ENCODE results near the gene OR9G4. TPM values are rescaled to one million over a fixed set of nuclear protein-coding genes. Genes with fewer than 3 reads are reported as not detected.

Gene OR9G4
- total and polyA plus RNA-seq, 4 donors = not detected

DNA sequence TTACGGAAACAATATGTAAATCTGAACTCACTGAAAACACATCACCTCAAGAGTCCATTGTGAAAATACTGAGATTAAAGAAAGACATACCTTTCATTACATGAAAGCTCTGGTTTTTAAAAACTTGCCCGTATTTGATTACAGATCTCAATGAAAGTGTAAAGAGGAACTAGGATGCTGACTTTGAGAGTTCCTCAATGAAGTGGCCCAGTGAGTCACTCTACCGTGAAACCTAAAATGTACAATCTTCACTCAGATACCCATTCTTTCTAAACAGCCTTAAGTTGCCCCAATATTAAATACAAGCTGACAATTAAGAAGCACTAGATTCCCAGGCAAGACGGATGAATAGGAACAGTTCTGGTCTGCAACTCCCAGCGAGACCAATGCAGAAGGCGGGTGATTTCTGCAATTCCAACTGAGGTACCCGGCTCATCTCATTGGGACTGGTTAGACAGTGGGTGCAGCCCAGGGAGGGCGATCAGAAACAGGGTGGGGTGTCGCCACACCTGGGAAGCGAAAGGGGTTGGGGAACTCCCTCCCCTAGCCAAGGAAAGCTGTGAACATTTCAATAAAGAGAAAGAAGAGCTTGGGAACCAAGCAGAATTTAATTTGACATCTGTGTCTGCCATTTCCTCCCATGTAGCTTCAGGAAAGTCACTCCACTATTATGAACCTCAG lies 33.8 kb upstream of the OR9G4 start:
- H3K4me1 ChIP-seq (ENCODE audit: control insufficient read depth in 4 of 4, insufficient read depth in 4 of 4, low read length in 3 of 4) = no peaks in the 10 kb centered on the region
- H3K27me3 ChIP-seq (ENCODE audit: control insufficient read depth in 4 of 4, insufficient read depth in 4 of 4, low read length in 3 of 4) = no peaks in the 10 kb centered on the region
- no peak overlapping the region for H3K4me3 ChIP-seq (ENCODE audit: low read depth in 1 of 3, low read length in 3 of 3)
- H3K9ac ChIP-seq (ENCODE audit: low read depth in 1 of 2, low read length in 2 of 2) = no peak overlapping the region
- TF ChIP-seq NR2F2 (IDR thresholded peaks at IDR 0.05) (no peak), SP1 (IDR thresholded peaks at IDR 0.05) (no peak), FOXA1 (IDR thresholded peaks at IDR 0.05) (no peak)
- no peaks in the 10 kb centered on the region for H3K36me3 ChIP-seq (ENCODE audit: control insufficient read depth in 4 of 4, insufficient read depth in 3 of 4, low read depth in 1 of 4, low read length in 3 of 4)
- no peak overlapping the region for H3K27ac ChIP-seq (ENCODE audit: low read depth in 1 of 2, low read length in 2 of 2)
- WGBS = 82% methylated on average over 10 of the region's 10 CpGs
- peaks cover 0 to 3% (median 0%) of the 10 kb centered on the region in 4 donors for H3K9me3 ChIP-seq (ENCODE audit: control insufficient read depth in 4 of 4, low read length in 3 of 4)
- DNase-seq (ENCODE audit: low spot score) = no peak

- no peak overlapping the region for H3K27ac ChIP-seq (ENCODE audit: low read depth in 1 of 2, low read length in 2 of 2)
- no peak overlapping the region for H3K9ac ChIP-seq (ENCODE audit: low read depth in 1 of 2, low read length in 2 of 2)
- no peaks in the 10 kb centered on the region for H3K4me1 ChIP-seq (ENCODE audit: control insufficient read depth in 4 of 4, insufficient read depth in 4 of 4, low read length in 3 of 4)
- no peaks in the 10 kb centered on the region for H3K36me3 ChIP-seq (ENCODE audit: control insufficient read depth in 4 of 4, insufficient read depth in 3 of 4, low read depth in 1 of 4, low read length in 3 of 4)
- H3K9me3 ChIP-seq (ENCODE audit: control insufficient read depth in 4 of 4, low read length in 3 of 4) = no peaks in the 10 kb centered on the region
- H3K27me3 ChIP-seq (ENCODE audit: control insufficient read depth in 4 of 4, insufficient read depth in 4 of 4, low read length in 3 of 4) = no peaks in the 10 kb centered on the region
- DNase-seq (ENCODE audit: low spot score) = no peak
- TF ChIP-seq CTCF (IDR thresholded peaks at IDR 0.05; ENCODE audit: low read depth, low read length, missing input control) (no peak), RAD21 (IDR thresholded peaks at IDR 0.05) (no peak), FOXA2 (IDR thresholded peaks at IDR 0.05) (no peak), SP1 (IDR thresholded peaks at IDR 0.05) (no peak), FOXA1 (IDR thresholded peaks at IDR 0.05) (no peak), JUND (IDR thresholded peaks at IDR 0.05) (no peak), GABPA (IDR thresholded peaks at IDR 0.05 in 1 of 2, conservative IDR thresholded peaks at IDR 0.05 in 1 of 2) (no peak), NR2F2 (IDR thresholded peaks at IDR 0.05) (no peak), EGR1 (IDR thresholded peaks at IDR 0.05; ENCODE audit: low read depth in 2 of 2) (no peak), TAF1 (conservative IDR thresholded peaks at IDR 0.05) (no peak), HNF4A (conservative IDR thresholded peaks at IDR 0.05) (no peak), ZBTB33 (IDR thresholded peaks at IDR 0.05) (no peak), MAX (IDR thresholded peaks at IDR 0.05) (no peak), YY1 (IDR thresholded peaks at IDR 0.05) (no peak), HNF4G (IDR thresholded peaks at IDR 0.05) (no peak), RXRA (IDR thresholded peaks at IDR 0.05) (no peak)
- TF ChIP-seq, protein P1, sequence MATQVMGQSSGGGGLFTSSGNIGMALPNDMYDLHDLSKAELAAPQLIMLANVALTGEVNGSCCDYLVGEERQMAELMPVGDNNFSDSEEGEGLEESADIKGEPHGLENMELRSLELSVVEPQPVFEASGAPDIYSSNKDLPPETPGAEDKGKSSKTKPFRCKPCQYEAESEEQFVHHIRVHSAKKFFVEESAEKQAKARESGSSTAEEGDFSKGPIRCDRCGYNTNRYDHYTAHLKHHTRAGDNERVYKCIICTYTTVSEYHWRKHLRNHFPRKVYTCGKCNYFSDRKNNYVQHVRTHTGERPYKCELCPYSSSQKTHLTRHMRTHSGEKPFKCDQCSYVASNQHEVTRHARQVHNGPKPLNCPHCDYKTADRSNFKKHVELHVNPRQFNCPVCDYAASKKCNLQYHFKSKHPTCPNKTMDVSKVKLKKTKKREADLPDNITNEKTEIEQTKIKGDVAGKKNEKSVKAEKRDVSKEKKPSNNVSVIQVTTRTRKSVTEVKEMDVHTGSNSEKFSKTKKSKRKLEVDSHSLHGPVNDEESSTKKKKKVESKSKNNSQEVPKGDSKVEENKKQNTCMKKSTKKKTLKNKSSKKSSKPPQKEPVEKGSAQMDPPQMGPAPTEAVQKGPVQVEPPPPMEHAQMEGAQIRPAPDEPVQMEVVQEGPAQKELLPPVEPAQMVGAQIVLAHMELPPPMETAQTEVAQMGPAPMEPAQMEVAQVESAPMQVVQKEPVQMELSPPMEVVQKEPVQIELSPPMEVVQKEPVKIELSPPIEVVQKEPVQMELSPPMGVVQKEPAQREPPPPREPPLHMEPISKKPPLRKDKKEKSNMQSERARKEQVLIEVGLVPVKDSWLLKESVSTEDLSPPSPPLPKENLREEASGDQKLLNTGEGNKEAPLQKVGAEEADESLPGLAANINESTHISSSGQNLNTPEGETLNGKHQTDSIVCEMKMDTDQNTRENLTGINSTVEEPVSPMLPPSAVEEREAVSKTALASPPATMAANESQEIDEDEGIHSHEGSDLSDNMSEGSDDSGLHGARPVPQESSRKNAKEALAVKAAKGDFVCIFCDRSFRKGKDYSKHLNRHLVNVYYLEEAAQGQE (IDR thresholded peaks at IDR 0.05) = no peak
- TF ChIP-seq, protein P2, sequence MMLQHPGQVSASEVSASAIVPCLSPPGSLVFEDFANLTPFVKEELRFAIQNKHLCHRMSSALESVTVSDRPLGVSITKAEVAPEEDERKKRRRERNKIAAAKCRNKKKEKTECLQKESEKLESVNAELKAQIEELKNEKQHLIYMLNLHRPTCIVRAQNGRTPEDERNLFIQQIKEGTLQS (IDR thresholded peaks at IDR 0.05) = no peak
- H3K4me3 ChIP-seq (ENCODE audit: low read depth in 1 of 3, low read length in 3 of 3) = no peak overlapping the region
Measured at GRCh38 chr11:56776809-56777208, 28.3 kb upstream of the OR9G4 start.
